ENCODE measurements around the gene GBX2. TPM values are rescaled to one million over a fixed set of nuclear protein-coding genes. Genes with fewer than 3 reads are reported as not detected.

Gene GBX2
- total and polyA plus RNA-seq, 8 donors: 0.06 to 0.10 TPM; not detected in 6

DNA sequence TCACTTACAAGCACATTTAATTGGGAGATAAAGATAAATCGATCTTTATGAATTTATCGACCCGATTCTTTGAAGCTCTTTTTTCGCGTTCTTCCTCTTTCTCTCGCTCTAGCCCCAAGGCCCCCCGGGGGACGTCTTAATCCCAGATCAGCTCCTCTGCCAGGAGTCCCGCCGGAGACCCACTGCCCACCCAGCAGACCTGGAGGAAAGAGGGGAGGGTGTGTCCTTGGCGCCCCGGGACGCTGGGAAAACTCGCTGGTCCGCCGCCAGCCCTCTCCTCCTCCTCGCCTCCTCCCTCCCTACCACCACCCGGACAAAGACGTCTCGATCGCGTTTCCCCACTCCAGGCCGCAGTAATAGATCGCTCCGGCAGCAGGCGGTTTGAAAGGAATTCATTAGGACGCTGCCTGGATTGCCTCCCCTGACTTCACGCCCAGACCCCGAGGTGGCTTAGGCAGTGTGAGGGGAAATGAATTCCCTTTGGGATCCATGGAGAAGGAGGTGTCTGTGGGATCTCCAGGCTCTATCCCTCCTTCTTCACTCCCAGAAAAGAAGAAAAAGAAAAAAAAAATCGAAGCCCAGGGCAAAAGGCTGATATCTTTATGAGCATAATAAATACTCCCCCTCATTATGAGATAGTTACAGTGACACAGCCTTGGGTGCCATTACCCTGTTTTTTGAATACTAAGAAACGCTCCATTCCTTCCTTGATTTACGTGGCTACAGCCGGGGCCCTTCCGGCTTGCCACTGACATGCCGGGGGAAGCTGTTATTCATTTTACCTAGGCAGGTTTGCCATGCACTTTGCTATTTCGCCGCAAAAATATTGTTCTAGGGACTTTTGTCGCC is 1.8 kb upstream of the GBX2 start:
- DNase-seq: no peak
- Histone ChIP-seq H3K9me3 (no peaks in the 10 kb centered on the region), H3K27me3 (peaks cover 100% of the 10 kb centered on the region in 2 donors), H3K4me1 (peaks cover 7 to 25% of the 10 kb centered on the region in 2 donors), H3K27ac (no peak overlapping the region), H3K4me3 (no peak overlapping the region), H3K36me3 (no peaks in the 10 kb centered on the region)
- intact Hi-C loops (cut with DNase I): no loop called here
- no peak for ATAC-seq
- TF ChIP-seq, protein P1, sequence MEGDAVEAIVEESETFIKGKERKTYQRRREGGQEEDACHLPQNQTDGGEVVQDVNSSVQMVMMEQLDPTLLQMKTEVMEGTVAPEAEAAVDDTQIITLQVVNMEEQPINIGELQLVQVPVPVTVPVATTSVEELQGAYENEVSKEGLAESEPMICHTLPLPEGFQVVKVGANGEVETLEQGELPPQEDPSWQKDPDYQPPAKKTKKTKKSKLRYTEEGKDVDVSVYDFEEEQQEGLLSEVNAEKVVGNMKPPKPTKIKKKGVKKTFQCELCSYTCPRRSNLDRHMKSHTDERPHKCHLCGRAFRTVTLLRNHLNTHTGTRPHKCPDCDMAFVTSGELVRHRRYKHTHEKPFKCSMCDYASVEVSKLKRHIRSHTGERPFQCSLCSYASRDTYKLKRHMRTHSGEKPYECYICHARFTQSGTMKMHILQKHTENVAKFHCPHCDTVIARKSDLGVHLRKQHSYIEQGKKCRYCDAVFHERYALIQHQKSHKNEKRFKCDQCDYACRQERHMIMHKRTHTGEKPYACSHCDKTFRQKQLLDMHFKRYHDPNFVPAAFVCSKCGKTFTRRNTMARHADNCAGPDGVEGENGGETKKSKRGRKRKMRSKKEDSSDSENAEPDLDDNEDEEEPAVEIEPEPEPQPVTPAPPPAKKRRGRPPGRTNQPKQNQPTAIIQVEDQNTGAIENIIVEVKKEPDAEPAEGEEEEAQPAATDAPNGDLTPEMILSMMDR (IDR thresholded peaks at IDR 0.05): no peak

DNA sequence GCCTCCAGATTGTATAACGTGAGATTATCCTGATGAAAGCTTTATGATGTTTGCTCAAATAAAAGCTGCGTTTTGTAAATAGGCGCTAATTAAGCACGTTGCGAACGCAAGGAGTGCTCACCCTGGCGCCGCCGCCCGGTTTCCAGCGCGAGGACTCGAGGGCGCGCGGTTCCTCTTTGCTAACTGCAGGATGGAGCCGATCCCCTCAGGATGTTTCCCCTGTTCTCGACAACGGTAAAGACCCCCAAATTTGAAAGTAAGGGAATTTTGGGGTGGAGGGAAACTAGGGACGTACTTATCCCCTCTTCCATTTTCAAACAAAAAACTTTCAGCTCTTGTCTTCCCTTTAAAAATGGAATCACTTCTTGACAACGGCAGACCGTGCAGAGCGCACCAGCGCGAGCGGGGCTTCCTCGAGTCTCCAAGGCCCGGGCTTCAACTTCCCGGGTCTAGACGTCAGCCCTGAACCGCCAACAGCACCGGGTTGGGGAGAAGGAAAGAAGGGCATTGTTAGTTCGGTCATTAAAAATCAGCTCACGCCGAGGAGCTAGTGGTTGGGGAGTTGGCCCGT is 1.1 kb upstream of the GBX2 start:
- no peak for ATAC-seq
- peaks cover 13 to 32% of the 10 kb centered on the region in 2 donors for H3K4me1 ChIP-seq
- DNase-seq: no peak
- TF ChIP-seq, protein P1 (IDR thresholded peaks at IDR 0.05): no peak
- H3K27ac ChIP-seq: no peak overlapping the region
- peaks cover 100% of the 10 kb centered on the region in 2 donors for H3K27me3 ChIP-seq
- no peak overlapping the region for H3K4me3 ChIP-seq
- intact Hi-C loops (cut with DNase I): no loop called here
- no peaks in the 10 kb centered on the region for H3K36me3 ChIP-seq
- no peaks in the 10 kb centered on the region for H3K9me3 ChIP-seq

DNA sequence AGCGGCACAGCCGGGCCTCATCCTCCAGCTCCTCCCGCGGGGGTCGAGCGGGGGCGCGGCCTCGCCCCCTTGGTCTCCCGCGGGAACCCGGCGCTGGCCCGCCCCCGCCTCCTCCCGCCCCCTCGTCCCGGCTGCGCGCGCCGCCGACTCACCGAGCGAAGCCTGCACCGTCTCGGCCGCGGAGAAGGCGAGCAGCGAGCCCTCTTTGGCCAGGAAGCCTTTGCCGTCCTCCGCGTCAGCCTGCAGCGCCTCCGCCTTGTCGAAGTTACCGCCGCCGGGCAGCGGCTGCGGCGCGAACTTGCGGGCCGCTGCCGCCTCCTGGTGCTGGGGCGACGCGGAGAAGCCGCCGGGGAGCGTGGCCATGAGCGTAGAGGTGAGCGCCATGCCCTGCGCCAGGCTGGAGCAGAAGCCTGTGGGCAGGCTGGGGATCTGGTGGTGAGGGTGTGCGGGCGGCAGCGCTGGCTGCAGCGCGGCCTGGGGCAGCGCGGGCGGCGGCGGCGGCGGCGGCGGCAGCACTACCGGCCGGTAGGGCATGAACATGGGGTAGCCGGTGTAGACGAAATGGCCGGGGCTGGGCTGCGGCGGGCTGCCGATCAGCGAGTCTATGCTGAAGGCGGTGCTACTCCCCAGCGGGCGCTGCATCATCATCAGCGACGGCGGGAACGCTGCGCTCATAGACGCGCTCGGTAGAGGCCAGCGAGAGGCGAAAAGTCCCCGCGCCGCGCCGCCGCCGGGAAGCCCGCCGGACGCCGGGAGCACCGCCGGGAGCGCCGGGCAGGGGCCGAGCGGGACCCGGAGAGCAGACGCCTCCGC is 683 bp downstream of the GBX2 start:
- peaks cover 100% of the 10 kb centered on the region in 2 donors for H3K27me3 ChIP-seq
- peaks cover 16 to 43% of the 10 kb centered on the region in 2 donors for H3K4me1 ChIP-seq
- H3K4me3 ChIP-seq: peak overlapping the region in 1 of 2 donors; percentile 19
- DNase-seq (no peak), ATAC-seq (peak; percentile 12)
- no peaks in the 10 kb centered on the region for H3K9me3 ChIP-seq
- H3K36me3 ChIP-seq: no peaks in the 10 kb centered on the region
- intact Hi-C loops (cut with DNase I): no loop called here
- no peak overlapping the region for H3K27ac ChIP-seq
- TF ChIP-seq, protein P1 (IDR thresholded peaks at IDR 0.05): no peak

DNA sequence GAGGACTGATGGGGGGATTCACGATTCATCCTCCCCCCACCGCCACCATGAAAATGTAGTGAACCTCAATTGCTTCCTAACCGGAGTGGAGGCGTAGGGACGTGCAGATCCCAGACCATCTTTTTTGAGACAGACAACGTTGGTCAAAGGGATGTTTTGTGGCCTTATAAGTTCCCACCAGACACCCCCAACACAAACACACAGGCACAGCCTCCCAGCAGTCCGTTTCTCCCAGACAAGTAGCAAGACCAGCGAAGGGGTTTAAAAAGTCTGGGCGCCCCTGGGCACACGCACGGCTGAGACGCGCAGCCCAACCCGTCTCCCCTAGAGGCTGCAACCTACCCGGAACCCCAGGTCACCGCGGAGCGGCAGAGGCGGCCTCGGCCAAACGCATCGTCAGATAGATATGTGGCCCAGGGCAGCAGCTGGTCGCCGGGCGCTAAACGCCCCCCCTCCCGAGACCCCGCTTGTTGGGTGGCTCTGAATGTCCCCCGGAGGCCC is 1.3 kb downstream of the GBX2 start:
- DNase-seq: no peak
- Histone ChIP-seq H3K4me1 (peaks cover 16 to 43% of the 10 kb centered on the region in 2 donors), H3K36me3 (no peaks in the 10 kb centered on the region), H3K4me3 (peak overlapping the region in 1 of 2 donors; percentile 19), H3K27me3 (peaks cover 100% of the 10 kb centered on the region in 2 donors), H3K9me3 (no peaks in the 10 kb centered on the region), H3K27ac (no peak overlapping the region)
- intact Hi-C loops (cut with DNase I): no loop called here
- ATAC-seq: no peak
- TF ChIP-seq, protein P1 (IDR thresholded peaks at IDR 0.05): no peak
